B cell (primary cell): ENCODE data around the gene MIAT.

Experiments used
- CTCF ChIP-seq: fragments of 200-600 bp; IDR thresholded peaks from one replicate; pipeline ENCODE4 v1.8.0; 2022; ENCODE audit warnings: antibody characterized with exemption, mild to moderate bottlenecking
- EZH2 ChIP-seq: IDR thresholded peaks from 2 replicates; pipeline ENCODE4 v1.6.1; 2012; ENCODE audit warnings: borderline replicate concordance, low read depth, mild to moderate bottlenecking, moderate library complexity, low read length; ENCODE audit not compliant: insufficient read depth, poor library complexity, severe bottlenecking

DNA sequence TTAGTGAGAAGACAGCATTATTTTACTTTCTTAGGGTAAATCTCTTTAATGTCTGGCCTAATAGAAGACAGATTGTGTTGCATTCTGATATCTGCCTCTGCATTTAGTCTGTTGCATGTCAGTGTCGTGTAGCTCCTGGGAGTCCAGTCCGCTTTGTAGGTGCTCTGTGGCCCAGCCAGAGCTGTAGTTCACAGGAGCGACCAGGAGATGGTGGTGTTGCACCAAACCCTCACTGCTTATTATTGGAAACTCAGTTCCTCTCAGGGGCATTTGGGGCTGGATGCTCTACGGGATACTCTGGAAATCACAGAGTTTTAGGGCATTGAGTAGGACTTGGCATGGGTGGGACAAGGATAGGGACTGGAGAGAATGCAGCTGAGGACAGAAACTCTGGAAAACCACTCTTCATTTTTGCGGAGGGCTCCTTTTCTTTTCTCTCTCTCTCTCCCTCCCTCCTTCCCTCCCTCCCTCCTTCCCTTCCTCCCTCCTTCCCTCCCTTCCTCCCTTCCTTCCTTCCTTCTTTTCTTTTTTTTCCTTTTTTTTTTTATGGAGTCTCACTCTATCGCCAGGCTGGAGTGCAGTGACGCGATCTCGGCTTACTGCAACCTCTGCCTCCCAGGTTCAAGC lies 21.7 kb downstream of the MIAT start:
- TF ChIP-seq CTCF, result peak; percentile 90
- TF ChIP-seq EZH2, result no peak
